ENCODE data around the gene POLDIP2.

The POLDIP2 gene

DNA sequence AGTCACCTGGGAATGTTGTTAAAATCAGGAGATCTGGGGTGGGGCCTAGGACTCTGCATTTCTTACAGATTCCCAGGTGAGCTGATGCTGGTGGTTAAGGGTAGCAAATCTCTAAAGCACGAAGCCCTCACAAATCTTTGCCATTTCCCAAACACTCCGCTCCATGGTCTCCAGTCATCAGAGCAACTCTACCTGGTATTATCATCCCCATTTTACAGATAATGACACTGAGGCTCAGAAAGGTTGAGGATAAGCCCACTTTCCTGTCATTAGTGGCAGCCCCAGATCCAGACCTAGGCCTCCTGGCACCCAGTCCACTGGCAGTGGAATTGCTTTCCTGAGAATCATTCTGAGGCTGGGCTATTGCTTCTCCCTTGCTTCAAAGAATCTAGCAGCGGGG is 39.9 kb upstream of the POLDIP2 start:
- Histone ChIP-seq H3K9me3 (ENCODE audit: low read length) (no peaks in the 10 kb centered on the region), H2AFZ (ENCODE audit: low read depth, low read length) (no peak overlapping the region), H3K4me1 (ENCODE audit: insufficient read depth, low read length) (no peaks in the 10 kb centered on the region), H3K36me3 (ENCODE audit: insufficient read depth, low read length) (peaks cover 45% of the 10 kb centered on the region), H3K4me3 (ENCODE audit: low read length) (no peak overlapping the region), H3K27me3 (ENCODE audit: insufficient read depth, low read length) (no peaks in the 10 kb centered on the region)

DNA sequence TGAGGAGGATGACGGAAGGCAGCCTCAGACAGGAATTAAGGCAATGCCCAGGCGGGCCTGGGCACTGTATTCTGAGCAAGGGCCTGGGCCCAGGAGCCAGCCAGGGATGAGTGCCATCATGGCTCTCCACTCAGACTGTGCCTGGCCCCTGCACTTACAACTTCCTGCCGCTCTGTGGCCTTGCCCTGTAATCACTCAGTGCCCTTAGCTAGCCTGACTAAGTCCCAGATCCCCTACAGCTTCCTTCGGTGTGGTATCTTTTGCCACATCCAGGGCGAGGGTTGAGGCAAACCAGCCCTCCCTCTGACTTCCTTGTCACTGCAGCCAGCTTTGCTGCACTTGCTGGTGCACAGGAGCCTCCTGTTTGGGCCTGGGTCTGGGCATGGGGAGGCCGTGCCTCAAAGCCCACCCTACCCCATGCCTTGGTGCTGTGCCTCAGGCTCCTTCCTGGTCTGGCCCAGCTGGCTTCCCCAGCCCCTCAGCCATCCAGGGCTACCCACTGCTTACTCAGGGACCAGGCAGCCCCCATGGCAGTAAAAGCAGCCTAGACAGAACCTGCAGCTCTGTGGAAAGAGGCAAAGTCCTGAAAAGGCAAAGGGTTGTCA is 39.4 kb upstream of the POLDIP2 start:
- Histone ChIP-seq H3K27me3 (ENCODE audit: insufficient read depth, low read length) (no peaks in the 10 kb centered on the region), H3K36me3 (ENCODE audit: insufficient read depth, low read length) (peaks cover 46% of the 10 kb centered on the region), H3K4me1 (ENCODE audit: insufficient read depth, low read length) (no peaks in the 10 kb centered on the region), H3K9me3 (ENCODE audit: low read length) (no peaks in the 10 kb centered on the region), H3K4me3 (ENCODE audit: low read length) (no peak overlapping the region), H2AFZ (ENCODE audit: low read depth, low read length) (no peak overlapping the region)

DNA sequence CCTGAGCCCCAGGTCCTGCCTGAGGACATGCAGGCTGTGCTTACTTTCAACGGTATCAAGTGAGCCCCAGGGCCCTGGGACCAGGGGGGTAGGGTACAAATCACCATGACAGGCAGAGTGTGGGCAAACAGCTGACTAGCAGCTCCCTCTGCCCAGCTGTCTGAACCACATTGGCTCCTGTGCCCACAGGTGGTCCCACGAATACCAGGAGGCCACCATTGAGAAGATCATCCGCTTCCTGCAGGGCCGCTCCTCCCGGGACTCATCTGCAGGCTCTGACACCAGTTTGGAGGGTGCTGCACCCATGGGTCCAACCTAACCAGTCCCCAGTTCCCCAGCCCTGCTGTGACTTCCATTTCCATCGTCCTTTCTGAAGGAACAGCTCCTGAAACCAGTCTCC is 38.6 kb upstream of the POLDIP2 start:
- Histone ChIP-seq H3K27me3 (ENCODE audit: insufficient read depth, low read length) (no peaks in the 10 kb centered on the region), H3K9me3 (ENCODE audit: low read length) (no peaks in the 10 kb centered on the region), H3K36me3 (ENCODE audit: insufficient read depth, low read length) (peaks cover 54% of the 10 kb centered on the region), H3K4me3 (ENCODE audit: low read length) (no peak overlapping the region), H2AFZ (ENCODE audit: low read depth, low read length) (no peak overlapping the region), H3K4me1 (ENCODE audit: insufficient read depth, low read length) (no peaks in the 10 kb centered on the region)

DNA sequence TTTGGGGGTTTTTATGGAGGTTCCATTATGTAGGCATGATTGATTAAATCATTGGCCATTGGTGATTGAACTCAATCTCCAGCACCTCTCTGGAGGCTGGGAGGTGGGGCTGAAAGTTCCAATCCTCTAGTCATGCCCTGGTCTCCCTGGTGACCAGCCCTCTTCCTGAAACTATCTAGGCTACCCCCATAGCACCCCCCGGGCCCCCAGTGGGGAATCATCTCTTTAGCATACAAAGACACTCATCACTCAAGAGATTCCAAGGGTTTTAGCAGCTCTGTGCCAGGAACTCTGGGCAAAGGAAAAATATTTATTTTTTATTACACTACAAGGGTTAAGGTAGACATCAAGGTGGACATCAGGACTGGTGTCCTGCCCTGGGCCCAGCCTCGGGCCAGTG is 38.1 kb upstream of the POLDIP2 start:
- Histone ChIP-seq H3K4me1 (ENCODE audit: insufficient read depth, low read length) (no peaks in the 10 kb centered on the region), H3K4me3 (ENCODE audit: low read length) (no peak overlapping the region), H3K27me3 (ENCODE audit: insufficient read depth, low read length) (no peaks in the 10 kb centered on the region), H3K36me3 (ENCODE audit: insufficient read depth, low read length) (peaks cover 59% of the 10 kb centered on the region), H2AFZ (ENCODE audit: low read depth, low read length) (no peak overlapping the region), H3K9me3 (ENCODE audit: low read length) (no peaks in the 10 kb centered on the region)

DNA sequence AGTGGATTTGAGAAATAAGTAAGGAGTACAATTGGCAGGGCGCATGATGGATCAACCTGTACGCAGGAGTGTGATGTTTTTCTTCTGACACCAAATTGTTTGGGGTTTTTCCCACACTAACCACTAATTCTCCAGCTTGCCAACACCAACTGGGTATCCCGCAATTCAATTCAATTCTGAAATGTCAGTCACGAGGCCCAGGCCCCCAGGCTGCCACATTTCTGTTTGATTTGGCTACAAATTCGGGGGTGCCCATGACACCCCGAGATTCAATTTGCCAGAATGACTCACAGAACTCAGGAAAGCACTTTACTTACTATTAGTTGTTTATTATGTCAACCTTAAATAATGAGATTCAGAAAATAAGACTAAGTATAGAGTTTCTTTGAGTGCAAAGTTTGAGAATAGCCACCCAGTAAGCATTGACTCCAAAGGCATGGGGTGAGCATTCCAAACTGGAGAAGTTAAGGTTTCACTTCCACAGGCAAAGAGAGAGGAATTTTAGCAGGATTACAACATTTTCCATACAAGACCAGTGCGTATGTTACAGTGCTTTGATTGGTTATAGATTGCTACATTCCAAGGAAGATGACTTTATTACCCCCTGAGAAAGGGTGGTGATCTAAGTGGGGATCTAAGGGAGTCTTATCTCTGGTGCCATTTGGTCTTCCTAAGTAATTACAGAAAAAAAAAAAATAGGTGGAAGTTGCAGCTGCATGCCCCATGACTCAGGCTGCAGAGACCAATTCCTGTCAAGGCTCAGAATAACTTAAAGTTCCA is 37.2 kb upstream of the POLDIP2 start:
- H2AFZ ChIP-seq (ENCODE audit: low read depth, low read length): no peak overlapping the region
- peaks cover 65% of the 10 kb centered on the region for H3K36me3 ChIP-seq (ENCODE audit: insufficient read depth, low read length)
- H3K4me3 ChIP-seq (ENCODE audit: low read length): no peak overlapping the region
- H3K27me3 ChIP-seq (ENCODE audit: insufficient read depth, low read length): no peaks in the 10 kb centered on the region
- H3K9me3 ChIP-seq (ENCODE audit: low read length): no peaks in the 10 kb centered on the region
- no peaks in the 10 kb centered on the region for H3K4me1 ChIP-seq (ENCODE audit: insufficient read depth, low read length)

DNA sequence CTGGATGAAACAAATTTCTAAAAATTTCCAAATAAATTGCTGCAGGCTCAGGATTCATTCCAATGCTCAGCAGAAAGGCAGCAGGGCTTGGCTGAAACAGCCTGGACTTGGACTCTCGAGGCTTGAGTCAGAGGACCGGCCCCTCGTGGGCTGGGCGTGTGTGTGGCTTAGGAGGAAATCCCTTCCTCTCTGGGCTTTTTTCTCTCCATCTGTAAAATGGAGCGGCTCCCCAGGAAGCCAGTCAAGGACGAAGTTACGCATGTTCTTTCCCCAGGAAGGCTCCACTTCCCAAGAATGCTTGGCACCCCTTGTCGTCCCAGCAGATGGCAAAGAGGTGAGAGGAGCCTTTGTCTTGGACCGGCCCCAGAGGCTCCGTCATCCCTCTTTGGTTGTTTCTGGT is 35.2 kb upstream of the POLDIP2 start:
- H2AFZ ChIP-seq (ENCODE audit: low read depth, low read length): no peak overlapping the region
- H3K27me3 ChIP-seq (ENCODE audit: insufficient read depth, low read length): no peaks in the 10 kb centered on the region
- H3K9me3 ChIP-seq (ENCODE audit: low read length): no peaks in the 10 kb centered on the region
- no peaks in the 10 kb centered on the region for H3K4me1 ChIP-seq (ENCODE audit: insufficient read depth, low read length)
- no peak overlapping the region for H3K4me3 ChIP-seq (ENCODE audit: low read length)
- peaks cover 76% of the 10 kb centered on the region for H3K36me3 ChIP-seq (ENCODE audit: insufficient read depth, low read length)

DNA sequence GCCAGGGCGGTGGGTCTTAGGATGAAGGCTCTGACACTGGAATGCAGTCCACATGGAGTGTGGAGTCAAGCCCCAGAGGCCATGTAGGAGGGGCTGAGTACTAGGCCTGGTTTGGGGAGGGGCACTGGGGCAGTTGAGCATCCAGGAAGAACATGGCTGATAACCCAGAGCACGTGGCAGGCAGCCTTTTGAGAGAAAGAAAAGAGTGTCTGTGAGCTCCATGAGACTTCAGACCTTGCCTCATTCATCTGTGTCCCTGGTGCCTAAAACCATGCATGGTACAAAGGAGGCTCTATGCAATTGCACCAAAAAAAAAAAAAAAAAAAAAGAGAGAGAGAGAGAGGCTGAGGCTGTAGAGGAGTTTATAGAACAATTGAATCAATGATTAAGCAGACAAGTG is 34.1 kb upstream of the POLDIP2 start:
- no peak overlapping the region for H2AFZ ChIP-seq (ENCODE audit: low read depth, low read length)
- H3K27me3 ChIP-seq (ENCODE audit: insufficient read depth, low read length): no peaks in the 10 kb centered on the region
- no peaks in the 10 kb centered on the region for H3K9me3 ChIP-seq (ENCODE audit: low read length)
- no peaks in the 10 kb centered on the region for H3K4me1 ChIP-seq (ENCODE audit: insufficient read depth, low read length)
- no peak overlapping the region for H3K4me3 ChIP-seq (ENCODE audit: low read length)
- peaks cover 74% of the 10 kb centered on the region for H3K36me3 ChIP-seq (ENCODE audit: insufficient read depth, low read length)

DNA sequence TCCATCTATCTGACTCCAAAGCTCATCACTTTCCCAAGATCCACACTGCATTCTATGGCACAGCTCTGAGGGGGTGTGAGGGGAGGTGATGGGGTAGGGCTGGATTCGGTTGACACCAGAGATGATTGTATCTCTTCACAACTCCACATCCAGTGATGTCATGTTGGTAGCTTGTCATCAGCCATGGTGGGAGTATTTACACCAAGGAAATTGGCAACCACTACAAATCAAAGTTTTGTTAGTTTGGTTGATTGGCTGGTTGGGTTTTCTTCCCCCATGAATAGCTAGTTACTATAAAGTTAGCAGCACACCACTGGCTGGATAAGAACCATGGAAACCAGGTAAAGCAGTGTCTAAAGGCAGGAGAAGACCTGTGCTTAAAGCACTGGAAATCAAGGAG is 33.7 kb upstream of the POLDIP2 start:
- H2AFZ ChIP-seq (ENCODE audit: low read depth, low read length): no peak overlapping the region
- H3K36me3 ChIP-seq (ENCODE audit: insufficient read depth, low read length): peaks cover 71% of the 10 kb centered on the region
- H3K4me1 ChIP-seq (ENCODE audit: insufficient read depth, low read length): no peaks in the 10 kb centered on the region
- no peaks in the 10 kb centered on the region for H3K9me3 ChIP-seq (ENCODE audit: low read length)
- no peaks in the 10 kb centered on the region for H3K27me3 ChIP-seq (ENCODE audit: insufficient read depth, low read length)
- no peak overlapping the region for H3K4me3 ChIP-seq (ENCODE audit: low read length)

DNA sequence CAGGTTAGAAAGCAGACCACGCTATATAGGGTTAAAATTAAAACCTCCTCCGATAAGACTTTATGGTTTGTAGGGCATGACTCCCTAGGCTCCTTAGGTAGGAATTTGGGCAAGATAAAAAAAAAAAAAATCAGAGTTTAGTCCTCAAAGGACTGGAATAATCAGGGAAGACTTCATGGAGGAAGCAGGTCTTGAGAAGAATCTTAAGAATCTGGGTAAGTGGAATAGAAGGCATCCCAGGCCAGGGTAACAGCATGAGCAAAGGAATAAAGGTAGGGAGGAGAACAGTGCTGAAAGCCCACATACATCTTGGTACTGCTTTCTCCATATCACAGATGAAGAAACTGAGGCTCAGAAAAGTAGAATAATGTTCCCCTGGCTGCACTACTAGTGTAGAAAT is 33.2 kb upstream of the POLDIP2 start:
- H3K27me3 ChIP-seq (ENCODE audit: insufficient read depth, low read length): no peaks in the 10 kb centered on the region
- H3K9me3 ChIP-seq (ENCODE audit: low read length): no peaks in the 10 kb centered on the region
- H3K4me3 ChIP-seq (ENCODE audit: low read length): no peak overlapping the region
- H3K4me1 ChIP-seq (ENCODE audit: insufficient read depth, low read length): no peaks in the 10 kb centered on the region
- H2AFZ ChIP-seq (ENCODE audit: low read depth, low read length): no peak overlapping the region
- H3K36me3 ChIP-seq (ENCODE audit: insufficient read depth, low read length): peaks cover 69% of the 10 kb centered on the region

DNA sequence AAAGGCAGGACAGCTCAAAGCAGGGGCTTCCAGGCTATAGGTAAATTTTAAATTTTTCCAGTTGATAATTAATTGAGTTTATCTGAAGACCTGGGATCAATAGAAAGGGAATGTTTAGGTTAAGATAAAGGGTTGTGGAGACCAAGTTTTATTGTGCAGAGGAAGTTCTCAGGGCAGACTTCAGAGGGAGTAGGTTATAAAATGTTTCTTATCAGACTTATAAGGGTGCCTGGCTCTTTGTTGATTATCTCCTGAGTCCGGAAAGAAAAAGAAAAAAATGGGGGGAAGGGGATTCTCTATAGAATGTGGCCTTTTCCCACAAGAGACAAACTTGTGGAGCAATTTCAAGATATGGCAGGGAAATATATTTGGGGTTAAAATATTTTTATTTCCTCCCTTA is 32.8 kb upstream of the POLDIP2 start:
- Histone ChIP-seq H3K36me3 (ENCODE audit: insufficient read depth, low read length) (peaks cover 70% of the 10 kb centered on the region), H3K4me3 (ENCODE audit: low read length) (no peak overlapping the region), H3K4me1 (ENCODE audit: insufficient read depth, low read length) (no peaks in the 10 kb centered on the region), H3K27me3 (ENCODE audit: insufficient read depth, low read length) (no peaks in the 10 kb centered on the region), H2AFZ (ENCODE audit: low read depth, low read length) (no peak overlapping the region), H3K9me3 (ENCODE audit: low read length) (no peaks in the 10 kb centered on the region)

DNA sequence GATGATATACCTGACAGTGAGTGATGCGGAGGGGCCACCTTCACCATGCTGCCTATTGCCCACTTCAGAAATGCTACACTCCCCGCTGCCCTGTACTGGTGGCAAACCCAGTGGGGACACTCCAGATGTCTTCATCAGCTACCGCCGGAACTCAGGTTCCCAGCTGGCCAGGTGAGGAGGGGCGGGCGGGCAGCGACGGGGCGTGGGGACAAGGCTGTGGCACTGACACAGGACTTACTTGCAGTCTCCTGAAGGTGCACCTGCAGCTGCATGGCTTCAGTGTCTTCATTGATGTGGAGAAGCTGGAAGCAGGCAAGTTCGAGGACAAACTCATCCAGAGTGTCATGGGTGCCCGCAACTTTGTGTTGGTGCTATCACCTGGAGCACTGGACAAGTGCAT is 30.8 kb upstream of the POLDIP2 start:
- no peak overlapping the region for H2AFZ ChIP-seq (ENCODE audit: low read depth, low read length)
- peaks cover 72% of the 10 kb centered on the region for H3K36me3 ChIP-seq (ENCODE audit: insufficient read depth, low read length)
- no peaks in the 10 kb centered on the region for H3K9me3 ChIP-seq (ENCODE audit: low read length)
- H3K4me3 ChIP-seq (ENCODE audit: low read length): no peak overlapping the region
- no peaks in the 10 kb centered on the region for H3K4me1 ChIP-seq (ENCODE audit: insufficient read depth, low read length)
- no peaks in the 10 kb centered on the region for H3K27me3 ChIP-seq (ENCODE audit: insufficient read depth, low read length)

DNA sequence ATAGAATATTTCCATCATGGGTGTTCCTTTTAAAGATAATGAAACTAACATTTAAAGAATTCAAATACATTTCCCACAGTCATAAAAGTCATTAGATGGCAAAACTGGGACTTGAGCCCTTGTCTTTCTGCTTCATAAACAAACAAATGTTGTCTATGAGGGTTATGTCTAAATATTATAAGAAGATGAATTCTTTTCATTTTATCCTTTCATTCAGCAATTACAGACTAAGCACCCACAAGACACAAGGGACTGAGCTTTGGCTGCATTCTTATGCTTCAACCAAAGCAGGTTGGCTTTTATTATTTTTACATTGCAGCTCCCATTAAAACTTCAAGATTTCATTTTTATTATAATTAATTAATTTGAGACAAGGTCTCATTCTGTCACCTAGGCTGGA is 29.1 kb upstream of the POLDIP2 start:
- H3K9me3 ChIP-seq (ENCODE audit: low read length): no peaks in the 10 kb centered on the region
- H3K4me3 ChIP-seq (ENCODE audit: low read length): no peak overlapping the region
- H3K36me3 ChIP-seq (ENCODE audit: insufficient read depth, low read length): peaks cover 71% of the 10 kb centered on the region
- H2AFZ ChIP-seq (ENCODE audit: low read depth, low read length): no peak overlapping the region
- H3K27me3 ChIP-seq (ENCODE audit: insufficient read depth, low read length): no peaks in the 10 kb centered on the region
- H3K4me1 ChIP-seq (ENCODE audit: insufficient read depth, low read length): no peaks in the 10 kb centered on the region

DNA sequence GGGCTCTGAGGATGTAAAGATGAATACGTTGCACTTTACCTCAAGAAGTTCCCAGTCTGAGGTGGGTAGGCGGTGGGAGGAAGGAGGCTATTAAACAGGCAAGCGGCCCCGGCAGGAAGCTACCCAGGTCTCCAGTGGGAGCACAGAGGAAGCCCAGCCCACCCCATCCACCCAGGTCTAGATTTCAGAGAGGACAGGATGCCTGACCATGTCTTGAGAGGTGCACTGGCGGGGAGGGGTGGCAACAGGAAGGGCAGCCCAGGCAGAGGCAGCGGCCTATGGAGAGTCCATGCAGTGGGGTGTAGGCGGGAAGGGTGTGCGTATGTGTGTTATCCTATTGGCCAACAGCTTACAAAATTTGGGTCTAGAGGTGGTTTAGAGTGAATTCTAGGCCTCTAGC is 28.1 kb upstream of the POLDIP2 start:
- Histone ChIP-seq H3K27me3 (ENCODE audit: insufficient read depth, low read length) (no peaks in the 10 kb centered on the region), H3K4me3 (ENCODE audit: low read length) (no peak overlapping the region), H3K4me1 (ENCODE audit: insufficient read depth, low read length) (no peaks in the 10 kb centered on the region), H3K36me3 (ENCODE audit: insufficient read depth, low read length) (peaks cover 65% of the 10 kb centered on the region), H3K9me3 (ENCODE audit: low read length) (no peaks in the 10 kb centered on the region), H2AFZ (ENCODE audit: low read depth, low read length) (no peak overlapping the region)

DNA sequence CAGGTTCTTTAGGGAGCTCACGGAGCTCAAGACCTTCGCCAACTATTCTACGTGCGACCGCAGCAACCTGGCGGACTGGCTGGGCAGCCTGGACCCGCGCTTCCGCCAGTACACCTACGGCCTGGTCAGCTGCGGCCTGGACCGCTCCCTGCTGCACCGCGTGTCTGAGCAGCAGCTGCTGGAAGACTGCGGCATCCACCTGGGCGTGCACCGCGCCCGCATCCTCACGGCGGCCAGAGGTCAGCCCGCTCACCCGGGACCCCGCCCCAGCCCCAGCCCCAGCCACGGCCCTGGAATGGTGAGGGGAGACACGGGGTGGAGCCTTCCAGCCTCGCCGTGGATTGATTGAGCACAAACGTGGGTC is 27.7 kb upstream of the POLDIP2 start:
- Histone ChIP-seq H3K4me1 (ENCODE audit: insufficient read depth, low read length) (no peaks in the 10 kb centered on the region), H3K4me3 (ENCODE audit: low read length) (no peak overlapping the region), H3K27me3 (ENCODE audit: insufficient read depth, low read length) (no peaks in the 10 kb centered on the region), H3K36me3 (ENCODE audit: insufficient read depth, low read length) (peaks cover 65% of the 10 kb centered on the region), H2AFZ (ENCODE audit: low read depth, low read length) (no peak overlapping the region), H3K9me3 (ENCODE audit: low read length) (no peaks in the 10 kb centered on the region)
